Breast epithelium (tissue), 4 donors: Measurements from ENCODE around the gene MAPK1IP1L. TPM values are rescaled to one million over a fixed set of nuclear protein-coding genes. Genes with fewer than 3 reads are reported as not detected.
"Not testable (repeated sequence)": the region's sequence is repeated elsewhere in the genome, so short reads cannot be mapped to it uniquely, and the experiment has no call there.

ENCODE experiments used
- DNase-seq, 2 donors: peaks; one replicate each; pipeline ENCODE4 v3.0.0-alpha.2; 2019; ENCODE audit warnings: low spot score in 2 of 2
- H3K27ac ChIP-seq, 2 donors: fragments of 200-600 bp; sonication (generic) in 1 of 2; one replicate each; pipeline ENCODE4 v1.5.1; 2016 to 2019; ENCODE audit warnings: mild to moderate bottlenecking in 1 of 2
- H3K27me3 ChIP-seq, 2 donors: fragments of 200-600 bp; sonication (generic) in 1 of 2; one replicate each; pipeline versions ENCODE4 v1.5.1 to v1.6.0; 2017 to 2019; ENCODE audit warnings: control low read depth in 1 of 2, mild to moderate bottlenecking in 1 of 2
- H3K36me3 ChIP-seq: fragments of 200-600 bp; one replicate; pipeline ENCODE4 v1.5.1; 2019
- H3K4me1 ChIP-seq, 2 donors: fragments of 200-600 bp; sonication (generic); one replicate each; pipeline ENCODE4 v1.5.1; 2016 to 2019; ENCODE audit warnings: control low read depth in 1 of 2
- H3K4me3 ChIP-seq, 3 donors: fragments of 200-600 bp; sonication (generic); 1 replicate in 2 of 3; 2 replicates in 1 of 3; pipeline ENCODE4 v1.5.1; 2016 to 2019; ENCODE audit warnings: mild to moderate bottlenecking in 3 of 3, moderate library complexity in 2 of 3
- H3K9me3 ChIP-seq, 2 donors: fragments of 200-600 bp; sonication (generic) in 1 of 2; one replicate each; pipeline ENCODE4 v1.5.1; 2016 to 2019; ENCODE audit warnings: control low read depth in 1 of 2
- POLR2A ChIP-seq: fragments of 450-650 bp; IDR thresholded peaks from one replicate; pipeline ENCODE4 v1.6.1; 2016; ENCODE audit warnings: antibody characterized with exemption, mild to moderate bottlenecking, moderate library complexity
- POLR2AphosphoS5 ChIP-seq, 3 donors: sonication (generic); formaldehyde crosslinking; IDR thresholded peaks; one replicate each; pipeline ENCODE4 v1.6.1; 2017; ENCODE audit warnings: antibody characterized with exemption in 3 of 3
- intact Hi-C: fragments of 100-400 bp; cut with DNase I; formaldehyde crosslinking; loops from one replicate; pipeline ENCODE4 v1.15.1; 2023; ENCODE audit warnings: low total_unique reads
- total RNA-seq, 3 donors: library from RNA; depleted of rRNA; stranded (reverse); fragments of >200 nt; gene quantifications; one replicate each; pipeline ENCODE4 v1.1.0, GENCODE V29; 2016
- TF ChIP-seq, protein P1 (sequence below), 3 donors: fragments of 450-650 bp; IDR thresholded peaks; one replicate each; pipeline ENCODE4 v1.5.1; 2016 to 2017; ENCODE audit warnings: antibody characterized with exemption in 3 of 3, mild to moderate bottlenecking in 3 of 3, moderate library complexity in 3 of 3

MAPK1IP1L gene
- total RNA-seq, 3 donors from 2014 or later: 37.7 to 60.4 (median 39.4) TPM

- H3K4me1 ChIP-seq: peaks cover 0 to 16% of the 10 kb centered on the region in 2 donors
- no peaks in the 10 kb centered on the region for H3K9me3 ChIP-seq
- no peaks in the 10 kb centered on the region for H3K36me3 ChIP-seq
- DNase-seq: peak in 1 of 2 donors; percentile 87
- no peak for TF ChIP-seq POLR2A
- TF ChIP-seq POLR2AphosphoS5 (IDR thresholded peaks at IDR 0.05): peak in 1 of 3 donors; percentile 45
- TF ChIP-seq, protein P1, sequence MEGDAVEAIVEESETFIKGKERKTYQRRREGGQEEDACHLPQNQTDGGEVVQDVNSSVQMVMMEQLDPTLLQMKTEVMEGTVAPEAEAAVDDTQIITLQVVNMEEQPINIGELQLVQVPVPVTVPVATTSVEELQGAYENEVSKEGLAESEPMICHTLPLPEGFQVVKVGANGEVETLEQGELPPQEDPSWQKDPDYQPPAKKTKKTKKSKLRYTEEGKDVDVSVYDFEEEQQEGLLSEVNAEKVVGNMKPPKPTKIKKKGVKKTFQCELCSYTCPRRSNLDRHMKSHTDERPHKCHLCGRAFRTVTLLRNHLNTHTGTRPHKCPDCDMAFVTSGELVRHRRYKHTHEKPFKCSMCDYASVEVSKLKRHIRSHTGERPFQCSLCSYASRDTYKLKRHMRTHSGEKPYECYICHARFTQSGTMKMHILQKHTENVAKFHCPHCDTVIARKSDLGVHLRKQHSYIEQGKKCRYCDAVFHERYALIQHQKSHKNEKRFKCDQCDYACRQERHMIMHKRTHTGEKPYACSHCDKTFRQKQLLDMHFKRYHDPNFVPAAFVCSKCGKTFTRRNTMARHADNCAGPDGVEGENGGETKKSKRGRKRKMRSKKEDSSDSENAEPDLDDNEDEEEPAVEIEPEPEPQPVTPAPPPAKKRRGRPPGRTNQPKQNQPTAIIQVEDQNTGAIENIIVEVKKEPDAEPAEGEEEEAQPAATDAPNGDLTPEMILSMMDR (IDR thresholded peaks at IDR 0.05): no peak
- no peaks in the 10 kb centered on the region for H3K27me3 ChIP-seq
- peak overlapping the region; percentile 76 to 83 for H3K27ac ChIP-seq
- H3K4me3 ChIP-seq: no peak overlapping the region
- intact Hi-C loops: no loop called here
These were observed 26.0 kb downstream of the MAPK1IP1L start for GRCh38 chr14:55077170-55078151.

GRCh38 chr14:55079961-55080360 is 28.5 kb downstream of the MAPK1IP1L start:
- H3K4me1 ChIP-seq, H3K27ac ChIP-seq, intact Hi-C loops, H3K36me3 ChIP-seq, H3K27me3 ChIP-seq, H3K4me3 ChIP-seq, DNase-seq, H3K9me3 ChIP-seq: not testable (repeated sequence)

DNA sequence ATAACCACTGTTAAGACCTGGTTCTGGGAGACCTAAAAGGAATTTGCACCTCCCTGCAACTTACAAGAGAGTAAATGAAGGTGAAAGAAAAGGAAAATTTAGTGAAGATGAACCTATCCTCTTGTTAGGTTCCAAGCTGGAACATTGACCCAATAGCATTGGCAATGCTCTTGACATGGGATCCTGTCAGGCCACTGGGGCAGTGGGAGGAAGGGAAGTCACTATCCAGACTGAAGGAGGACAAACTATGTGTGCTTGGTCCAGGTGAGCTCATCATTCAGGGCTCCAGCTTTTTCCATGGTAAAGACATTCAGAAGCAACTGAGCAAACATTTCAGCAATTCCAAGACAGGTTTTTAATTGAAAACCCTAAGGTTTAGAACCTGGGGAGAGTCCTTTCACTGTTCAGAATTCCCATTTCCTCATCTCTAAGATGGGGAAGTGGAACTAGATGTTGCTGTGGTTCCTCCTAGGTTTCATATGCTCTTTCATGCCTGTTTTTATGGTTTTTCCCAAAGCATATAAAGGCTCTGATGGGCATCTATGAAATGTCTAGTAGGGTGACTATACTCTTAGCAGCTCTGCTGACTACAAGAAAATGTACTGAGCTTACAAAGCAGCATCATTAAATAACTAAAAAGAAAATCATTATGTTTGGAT is 33.1 kb downstream of the MAPK1IP1L start:
- no peak overlapping the region for H3K4me3 ChIP-seq
- intact Hi-C loops: no loop called here
- no peaks in the 10 kb centered on the region for H3K9me3 ChIP-seq

DNA sequence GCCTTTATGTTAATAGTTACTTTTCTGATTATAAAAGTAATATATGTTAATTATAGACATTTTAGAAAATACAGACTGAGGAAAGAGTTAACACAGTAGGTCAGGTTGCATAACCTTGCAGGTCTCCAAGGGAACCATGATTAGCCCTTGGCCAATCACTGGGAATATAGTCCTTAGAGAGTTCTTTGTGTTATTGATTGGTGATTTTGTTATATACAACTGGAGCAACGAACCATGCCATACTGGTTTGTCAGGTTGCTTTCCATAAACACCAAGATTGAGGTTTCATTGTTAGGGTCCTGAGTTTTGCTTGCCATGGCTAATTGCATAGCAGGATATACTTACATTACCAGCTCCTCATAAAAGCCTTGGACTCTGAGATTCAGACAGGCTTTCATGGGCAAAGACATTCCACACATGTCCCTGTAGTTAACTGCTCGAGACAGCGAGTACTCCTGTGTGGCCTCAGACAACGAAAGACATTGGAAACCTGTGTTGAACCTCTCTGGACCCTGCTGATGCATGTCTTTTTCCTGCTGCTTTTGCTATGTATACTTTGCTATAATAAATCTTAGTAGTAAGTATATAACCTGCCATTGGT is 33.7 kb downstream of the MAPK1IP1L start:
- TF ChIP-seq, protein P1 (IDR thresholded peaks at IDR 0.05): no peak
- TF ChIP-seq POLR2AphosphoS5 (IDR thresholded peaks at IDR 0.05): no peak
- TF ChIP-seq POLR2A: no peak
- peak in 1 of 2 donors; percentile 12 for DNase-seq
- Histone ChIP-seq H3K4me3 (no peak overlapping the region), H3K27me3 (no peaks in the 10 kb centered on the region), H3K9me3 (no peaks in the 10 kb centered on the region), H3K36me3 (no peaks in the 10 kb centered on the region), H3K27ac (peak overlapping the region; percentile 27 to 68), H3K4me1 (no peaks in the 10 kb centered on the region)
- intact Hi-C loops: no loop called here

More for the DNA sequence above, 33.1 kb downstream of the MAPK1IP1L start:
- TF ChIP-seq POLR2A (no peak), POLR2AphosphoS5 (IDR thresholded peaks at IDR 0.05) (no peak)
- TF ChIP-seq, protein P1 (IDR thresholded peaks at IDR 0.05): no peak
- Histone ChIP-seq H3K4me1 (no peaks in the 10 kb centered on the region), H3K27me3 (no peaks in the 10 kb centered on the region), H3K27ac (peak overlapping the region; percentile 27 to 68), H3K36me3 (no peaks in the 10 kb centered on the region)
- DNase-seq: no peak

DNA sequence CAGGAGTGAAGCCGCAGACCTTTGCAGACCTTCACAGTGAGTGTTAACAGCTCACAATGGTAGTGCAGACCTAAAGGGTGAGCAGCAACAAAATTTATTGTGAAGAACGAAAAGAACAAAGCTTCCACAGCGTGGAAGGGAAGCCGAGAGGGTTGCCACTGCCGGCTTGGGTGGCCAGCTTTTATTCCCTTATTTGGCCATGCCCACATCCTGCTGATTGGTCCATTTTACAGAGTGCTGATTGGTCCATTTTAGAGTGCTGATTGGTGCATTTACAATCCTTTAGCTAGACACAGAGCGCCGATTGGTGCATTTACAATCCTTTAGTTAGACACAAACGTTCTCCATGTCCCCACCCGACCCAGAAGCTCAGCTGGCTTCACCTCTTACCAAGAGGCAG is 35.5 kb downstream of the MAPK1IP1L start:
- no peaks in the 10 kb centered on the region for H3K36me3 ChIP-seq
- H3K9me3 ChIP-seq: no peaks in the 10 kb centered on the region
- intact Hi-C loops: no loop called here
- no peak overlapping the region for H3K27ac ChIP-seq
- DNase-seq: peak in 1 of 2 donors; percentile 10
- no peaks in the 10 kb centered on the region for H3K27me3 ChIP-seq
- H3K4me3 ChIP-seq: no peak overlapping the region
- no peaks in the 10 kb centered on the region for H3K4me1 ChIP-seq
- TF ChIP-seq POLR2AphosphoS5 (IDR thresholded peaks at IDR 0.05): no peak
- TF ChIP-seq, protein P1 (IDR thresholded peaks at IDR 0.05): no peak
- TF ChIP-seq POLR2A: no peak
